ENCODE measurements around the gene FBXL13.
"Not testable (repeated sequence)": the region's sequence is repeated elsewhere in the genome, so short reads cannot be mapped to it uniquely, and the experiment has no call there.

Gene FBXL13

GRCh38 chr7:102927312-102927933 is 147.2 kb downstream of the FBXL13 start:
- H3K27ac Mint-ChIP-seq = no peak overlapping the region
- H3K27me3 Mint-ChIP-seq = no peaks in the 10 kb centered on the region
- no peaks in the 10 kb centered on the region for H3K9me3 Mint-ChIP-seq
- H3K36me3 Mint-ChIP-seq = no peaks in the 10 kb centered on the region
- no peak for ATAC-seq
- H3K4me1 Mint-ChIP-seq = peaks cover under 1% of the 10 kb centered on the region
- no peak overlapping the region for H3K4me3 Mint-ChIP-seq

GRCh38 chr7:102926783-102927140 is 147.8 kb downstream of the FBXL13 start:
- no peaks in the 10 kb centered on the region for H3K9me3 Mint-ChIP-seq
- no peaks in the 10 kb centered on the region for H3K4me1 Mint-ChIP-seq
- no peak overlapping the region for H3K27ac Mint-ChIP-seq
- no peak for ATAC-seq
- H3K27me3 Mint-ChIP-seq = no peaks in the 10 kb centered on the region
- no peak overlapping the region for H3K4me3 Mint-ChIP-seq
- H3K36me3 Mint-ChIP-seq = no peaks in the 10 kb centered on the region

DNA sequence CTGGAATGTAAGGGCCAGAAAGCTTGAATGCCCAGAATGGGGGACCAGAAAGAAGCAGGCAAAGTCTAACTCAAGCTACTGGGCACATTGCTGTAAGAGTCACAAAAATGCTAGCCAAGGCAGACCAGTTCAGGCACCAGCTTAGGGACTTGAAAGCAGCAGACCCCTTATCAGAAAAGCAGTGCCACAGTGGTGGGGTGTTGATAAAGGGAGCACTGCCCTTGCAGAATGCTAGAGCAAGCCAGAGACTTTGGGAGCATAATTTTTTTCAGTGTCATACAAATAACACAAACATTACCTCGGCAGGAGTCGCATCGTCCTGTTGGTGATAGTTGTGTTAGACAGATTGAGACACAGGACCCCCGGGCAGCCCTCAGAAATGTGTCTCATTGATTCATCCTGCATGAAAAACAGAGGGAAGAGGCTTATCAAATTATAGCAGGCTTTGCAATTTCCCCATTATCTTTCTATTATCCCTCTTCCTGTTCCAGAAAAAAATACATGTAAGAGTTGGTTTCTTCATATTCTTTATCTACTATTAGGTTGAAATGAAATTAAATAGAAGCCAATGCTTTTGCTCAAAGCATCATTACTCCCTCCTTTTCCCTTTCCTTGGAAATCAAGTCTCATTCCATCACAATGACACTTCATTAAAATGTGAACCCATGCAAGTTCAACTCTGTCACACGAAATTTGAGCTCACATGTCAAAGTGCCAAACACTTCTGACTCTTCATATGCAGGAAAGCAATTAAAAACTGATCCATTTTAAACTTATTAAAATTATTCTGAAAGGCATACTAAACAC is 148.4 kb downstream of the FBXL13 start:
- Mint-ChIP-seq H3K36me3 (no peaks in the 10 kb centered on the region), H3K4me1 (no peaks in the 10 kb centered on the region), H3K27ac (no peak overlapping the region), H3K9me3 (no peaks in the 10 kb centered on the region), H3K4me3 (no peak overlapping the region), H3K27me3 (no peaks in the 10 kb centered on the region)
- ATAC-seq = no peak

GRCh38 chr7:102918845-102919244 is 155.8 kb downstream of the FBXL13 start:
- H3K27me3 Mint-ChIP-seq = no peaks in the 10 kb centered on the region

GRCh38 chr7:102917436-102918353 is 156.9 kb downstream of the FBXL13 start:
- H3K36me3 Mint-ChIP-seq = peaks cover 1% of the 10 kb centered on the region
- no peak overlapping the region for H3K27ac Mint-ChIP-seq
- H3K27me3 Mint-ChIP-seq = no peaks in the 10 kb centered on the region
- H3K9me3 Mint-ChIP-seq = no peaks in the 10 kb centered on the region
- no peak for ATAC-seq
- H3K4me1 Mint-ChIP-seq = no peaks in the 10 kb centered on the region
- no peak overlapping the region for H3K4me3 Mint-ChIP-seq

More at GRCh38 chr7:102918845-102919244, 155.8 kb downstream of the FBXL13 start:
- Mint-ChIP-seq H3K27ac (no peak overlapping the region), H3K4me1 (no peaks in the 10 kb centered on the region), H3K36me3 (no peaks in the 10 kb centered on the region), H3K4me3 (no peak overlapping the region), H3K9me3 (no peaks in the 10 kb centered on the region)
- ATAC-seq = no peak

GRCh38 chr7:102916881-102917280 is 157.7 kb downstream of the FBXL13 start:
- Mint-ChIP-seq H3K36me3 (peaks cover 8% of the 10 kb centered on the region), H3K9me3 (no peaks in the 10 kb centered on the region), H3K27me3 (no peaks in the 10 kb centered on the region), H3K27ac (no peak overlapping the region), H3K4me1 (no peaks in the 10 kb centered on the region), H3K4me3 (no peak overlapping the region)
- no peak for ATAC-seq

DNA sequence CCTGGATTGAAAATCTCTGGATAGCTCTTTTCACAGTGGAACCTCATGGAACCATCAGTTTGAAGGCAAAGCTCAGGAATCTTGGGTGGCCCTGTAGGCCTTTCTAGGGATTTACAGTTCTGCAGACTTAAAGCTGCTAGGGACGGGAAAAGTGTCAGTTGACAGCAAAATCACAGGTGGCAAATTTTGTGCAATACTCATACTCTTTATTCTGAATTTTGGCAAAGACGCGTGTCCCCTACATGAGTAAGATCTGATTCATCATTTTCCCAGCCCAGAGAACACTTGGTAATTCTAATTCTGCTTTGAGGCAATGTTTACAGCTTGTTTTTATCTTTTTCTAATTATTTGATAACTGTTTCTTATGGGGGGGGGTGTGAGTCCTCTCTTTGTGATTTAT is 158.2 kb downstream of the FBXL13 start:
- Mint-ChIP-seq H3K27me3 (no peaks in the 10 kb centered on the region), H3K36me3 (peaks cover 9% of the 10 kb centered on the region), H3K4me1 (no peaks in the 10 kb centered on the region), H3K4me3 (no peak overlapping the region), H3K27ac (no peak overlapping the region), H3K9me3 (no peaks in the 10 kb centered on the region)
- ATAC-seq = no peak

- Mint-ChIP-seq H3K4me3 (no peak overlapping the region), H3K36me3 (peaks cover 22% of the 10 kb centered on the region), H3K27me3 (no peaks in the 10 kb centered on the region)
Observed at GRCh38 chr7:102914585-102914984, 160.0 kb downstream of the FBXL13 start.

GRCh38 chr7:102913826-102914225 is 160.8 kb downstream of the FBXL13 start:
- Mint-ChIP-seq H3K27ac (no peak overlapping the region), H3K27me3 (no peaks in the 10 kb centered on the region), H3K9me3 (no peaks in the 10 kb centered on the region), H3K36me3 (peaks cover 22% of the 10 kb centered on the region), H3K4me3 (no peak overlapping the region), H3K4me1 (no peaks in the 10 kb centered on the region)
- ATAC-seq = no peak

More at GRCh38 chr7:102914585-102914984, 160.0 kb downstream of the FBXL13 start:
- H3K4me1 Mint-ChIP-seq = no peaks in the 10 kb centered on the region
- no peak overlapping the region for H3K27ac Mint-ChIP-seq
- H3K9me3 Mint-ChIP-seq = no peaks in the 10 kb centered on the region
- no peak for ATAC-seq

GRCh38 chr7:102912742-102913141 is 161.9 kb downstream of the FBXL13 start, which contains the start of gene LRRC17:
Gene LRRC17 (plus strand): TSS chr7:102913000. CDS start chr7:102933914, 20,914 bp downstream.
- Mint-ChIP-seq H3K4me3 (no peak within 1 kb of the TSS), H3K9me3 (no peaks in the 10 kb centered on the region), H3K27ac (no peak within 1 kb of the TSS), H3K36me3 (peaks cover 22% of the 10 kb centered on the region), H3K27me3 (no peaks in the 10 kb centered on the region), H3K4me1 (no peaks in the 10 kb centered on the region)
- ATAC-seq = no peak

- H3K36me3 Mint-ChIP-seq = peaks cover 31% of the 10 kb centered on the region
- H3K4me1 Mint-ChIP-seq = no peaks in the 10 kb centered on the region
- peaks cover 9% of the 10 kb centered on the region for H3K9me3 Mint-ChIP-seq
- no peak overlapping the region for H3K4me3 Mint-ChIP-seq
- no peak for ATAC-seq
- H3K27me3 Mint-ChIP-seq = no peaks in the 10 kb centered on the region
- H3K27ac Mint-ChIP-seq = no peak overlapping the region
Observed at GRCh38 chr7:102908676-102909075, 165.9 kb downstream of the FBXL13 start.

DNA sequence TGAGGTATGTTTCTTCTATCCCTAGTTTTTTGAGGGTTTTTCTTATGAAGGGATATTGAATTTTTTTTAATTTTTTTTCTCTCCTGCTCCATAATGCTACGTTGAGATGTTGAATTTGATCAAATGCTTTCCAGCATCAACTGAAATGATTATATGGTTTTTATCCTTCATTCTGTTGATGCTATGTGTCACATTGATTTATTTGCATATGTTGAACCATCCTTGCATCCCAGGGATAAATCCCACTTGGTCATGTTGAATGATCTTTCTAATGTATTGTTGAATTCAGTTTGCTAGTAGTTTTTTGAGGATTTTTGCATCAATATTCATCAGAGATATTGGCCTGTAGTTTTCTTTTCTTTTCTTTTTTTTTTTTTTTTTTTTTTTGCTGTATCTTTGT is 171.0 kb downstream of the FBXL13 start:
- ATAC-seq, H3K4me1 Mint-ChIP-seq, H3K27ac Mint-ChIP-seq, H3K36me3 Mint-ChIP-seq, H3K4me3 Mint-ChIP-seq, H3K27me3 Mint-ChIP-seq, H3K9me3 Mint-ChIP-seq: not testable (repeated sequence)

DNA sequence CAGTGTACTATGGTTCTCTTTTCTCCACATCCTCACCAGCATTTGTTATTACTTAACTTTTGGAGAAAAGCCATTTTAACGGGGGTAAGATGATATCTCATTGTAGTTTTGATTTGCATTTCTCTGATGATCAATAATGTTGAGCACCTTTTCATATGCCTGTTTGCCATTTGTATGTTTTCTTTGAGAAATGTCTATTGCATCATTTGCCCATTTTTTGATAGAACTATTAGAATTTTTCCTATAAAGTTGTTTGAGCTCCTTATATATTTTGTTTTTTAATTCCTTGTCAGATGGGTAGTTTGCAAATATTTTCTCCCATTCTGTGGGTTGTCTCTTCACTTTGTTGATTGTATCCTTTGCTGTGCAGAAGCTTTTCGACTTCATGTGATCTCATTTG is 172.5 kb downstream of the FBXL13 start:
- not testable (repeated sequence) for H3K4me1 Mint-ChIP-seq, H3K9me3 Mint-ChIP-seq, H3K36me3 Mint-ChIP-seq, ATAC-seq, H3K27ac Mint-ChIP-seq, H3K27me3 Mint-ChIP-seq, H3K4me3 Mint-ChIP-seq

- ATAC-seq = no peak
Observed at GRCh38 chr7:102898532-102898859, 176.1 kb downstream of the FBXL13 start.

DNA sequence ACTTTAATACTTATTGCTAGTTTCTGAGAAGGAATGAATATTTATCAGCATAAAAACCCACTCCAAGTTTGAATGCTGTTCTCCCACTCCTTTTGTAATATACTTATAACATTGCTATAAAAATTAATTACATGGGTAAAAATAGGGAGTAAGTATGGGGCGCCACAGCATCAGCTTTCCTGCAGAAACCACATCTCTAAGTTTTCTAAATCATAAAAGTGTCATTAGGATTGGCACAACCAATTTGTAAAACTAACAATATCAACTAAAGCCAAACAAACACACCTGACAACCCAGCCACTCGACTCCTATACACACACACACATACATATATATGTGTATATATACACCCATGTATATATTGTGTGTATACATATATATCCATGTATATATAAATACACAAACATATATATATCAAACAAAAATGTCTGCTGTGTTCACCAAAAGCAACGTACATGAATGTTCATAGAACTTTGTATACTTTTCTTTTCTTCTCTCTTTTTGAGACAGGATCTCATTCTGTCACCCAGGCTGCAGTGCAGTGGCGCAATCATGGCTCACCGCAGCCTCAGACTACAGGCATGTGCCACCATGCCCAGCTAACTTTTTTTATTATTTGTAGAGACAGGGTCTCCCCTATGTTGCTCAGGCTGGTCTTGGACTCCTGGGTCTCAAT is 176.6 kb downstream of the FBXL13 start:
- Mint-ChIP-seq H3K36me3 (no peaks in the 10 kb centered on the region), H3K27me3 (no peaks in the 10 kb centered on the region), H3K4me3 (no peak overlapping the region), H3K9me3 (no peaks in the 10 kb centered on the region), H3K27ac (no peak overlapping the region), H3K4me1 (no peaks in the 10 kb centered on the region)
- no peak for ATAC-seq

More at GRCh38 chr7:102898532-102898859, 176.1 kb downstream of the FBXL13 start:
- Mint-ChIP-seq H3K9me3 (no peaks in the 10 kb centered on the region), H3K4me3 (no peak overlapping the region), H3K27me3 (no peaks in the 10 kb centered on the region), H3K36me3 (no peaks in the 10 kb centered on the region), H3K27ac (no peak overlapping the region), H3K4me1 (no peaks in the 10 kb centered on the region)
